HG03460 (cell line): ENCODE results near the gene PGD.
"Not testable (repeated sequence)": the region's sequence is repeated elsewhere in the genome, so short reads cannot be mapped to it uniquely, and the experiment has no call there.

Experiments used
- ATAC-seq: cut with Tn5 transposase; IDR thresholded peaks from one replicate; pipeline ENCODE4 v1.9.1; 2021; ENCODE audit not compliant: unreplicated experiment

Gene PGD

GRCh38 chr1:10398278-10398733 lies 558 bp upstream of the PGD start:
- no peak for ATAC-seq

GRCh38 chr1:10399444-10399941 lies 629 bp downstream of the PGD start:
- ATAC-seq = no peak

- no peak for ATAC-seq
These were observed 1.1 kb downstream of the PGD start for GRCh38 chr1:10400013-10400412.

GRCh38 chr1:10401281-10401680 lies 2.4 kb downstream of the PGD start:
- no peak for ATAC-seq

- no peak for ATAC-seq
These were observed 3.9 kb downstream of the PGD start for GRCh38 chr1:10402729-10403274.

- ATAC-seq = no peak
These were observed 8.3 kb downstream of the PGD start for GRCh38 chr1:10407201-10407600.

- no peak for ATAC-seq
These were observed 16.5 kb downstream of the PGD start for GRCh38 chr1:10415211-10415930.

GRCh38 chr1:10415967-10416366 lies 17.1 kb downstream of the PGD start:
- not testable (repeated sequence) for ATAC-seq

GRCh38 chr1:10418741-10419140 lies 19.9 kb downstream of the PGD start:
- not testable (repeated sequence) for ATAC-seq

- no peak for ATAC-seq
These were observed 20.5 kb downstream of the PGD start for GRCh38 chr1:10419351-10419750.

- no peak for ATAC-seq
These were observed 22.8 kb downstream of the PGD start for GRCh38 chr1:10421637-10422036.

- no peak for ATAC-seq
These were observed 25.2 kb downstream of the PGD start for GRCh38 chr1:10424034-10424433.

GRCh38 chr1:10424651-10425050 lies 25.8 kb downstream of the PGD start:
- no peak for ATAC-seq

GRCh38 chr1:10425826-10426534 lies 27.1 kb downstream of the PGD start:
- ATAC-seq = not testable (repeated sequence)

GRCh38 chr1:10426535-10426848 lies 27.6 kb downstream of the PGD start:
- ATAC-seq = not testable (repeated sequence)

GRCh38 chr1:10428984-10429383 lies 30.1 kb downstream of the PGD start:
- ATAC-seq = no peak

- ATAC-seq = no peak
These were observed 31.0 kb downstream of the PGD start for GRCh38 chr1:10429868-10430215.

GRCh38 chr1:10430216-10431069 lies 31.6 kb downstream of the PGD start, which contains the start of gene CENPS:
TSS of gene CENPS (plus strand) at chr1:10430433. CDS start at chr1:10430518, 85 bp downstream.
- ATAC-seq = peak; percentile 78

GRCh38 chr1:10431070-10431730 lies 32.3 kb downstream of the PGD start:
- ATAC-seq = no peak

- ATAC-seq = no peak
These were observed 34.2 kb downstream of the PGD start for GRCh38 chr1:10432910-10433700.
